ENCODE data around the gene SLCO1B3.

GRCh38 chr12:20822925-20823324 lies 12.4 kb downstream of the SLCO1B3 start:
- TF ChIP-seq CTCF (IDR thresholded peaks at IDR 0.05) (no peak), EP300 (IDR thresholded peaks at IDR 0.05) (no peak), POLR2A (IDR thresholded peaks at IDR 0.05) (no peak)
